Caco-2 (cell line): ENCODE results near the gene COL1A2. TPM values are rescaled to one million over a fixed set of nuclear protein-coding genes. Genes with fewer than 3 reads are reported as not detected.

Experiments
- BruUV-seq: library from RNA; stranded (reverse); fragments of 400-500 nt; replicated peaks from 2 replicates; lab custom pipeline; 2021; lab: Mats Ljungman, UMichigan
- CTCF ChIA-PET: fragments of 300-600 bp; sonication (Branson Sonifier 250); formaldehyde crosslinking; loops from one replicate; lab custom pipeline; 2022; ENCODE audit warnings: antibody characterized with exemption; lab: Charles Lee
- POLR2A ChIA-PET: fragments of 300-600 bp; sonication (Branson Sonifier 250); formaldehyde crosslinking; loops from one replicate; lab custom pipeline; 2022; ENCODE audit warnings: antibody characterized with exemption; lab: Charles Lee
- DNase-seq, 2 experiments: peaks; one replicate each; pipeline versions ENCODE4 v3.0.0 to v3.0.0-alpha.2; 2020 to 2022
- H3K27me3 ChIP-seq: replicated peaks from 2 replicates; pipeline ENCODE4 v1.6.0; 2011; ENCODE audit warnings: low read length; ENCODE audit not compliant: control insufficient read depth, insufficient read depth
- H3K36me3 ChIP-seq: 2 replicates; pipeline ENCODE4 v1.5.1; 2011; ENCODE audit warnings: low read length; ENCODE audit not compliant: control insufficient read depth, insufficient read depth
- H3K4me1 ChIP-seq: fragments of 250-450 bp; sonication (Bioruptor Pico); 2 replicates; pipeline ENCODE4 v1.5.1; 2020; ENCODE audit warnings: mild to moderate bottlenecking
- H3K4me3 ChIP-seq: 2 replicates; pipeline ENCODE4 v1.5.1; 2011; ENCODE audit warnings: low read depth, mild to moderate bottlenecking, control low read depth, low read length
- H3K9me3 ChIP-seq: fragments of 250-450 bp; sonication (Bioruptor Pico); 2 replicates; pipeline ENCODE4 v1.5.1; 2020; ENCODE audit warnings: mild to moderate bottlenecking, moderate library complexity
- H3K27ac Mint-ChIP-seq: one replicate; pipeline ENCODE4 v1.8.0; 2022; ENCODE audit warnings: mixed read lengths; ENCODE audit not compliant: unreplicated experiment
- H3K27me3 Mint-ChIP-seq: one replicate; pipeline ENCODE4 v1.8.0; 2022; ENCODE audit warnings: mixed read lengths; ENCODE audit not compliant: insufficient read depth, unreplicated experiment
- H3K36me3 Mint-ChIP-seq: one replicate; pipeline ENCODE4 v1.8.0; 2022; ENCODE audit warnings: mild to moderate bottlenecking, mixed read lengths; ENCODE audit not compliant: insufficient read depth, unreplicated experiment
- H3K4me1 Mint-ChIP-seq: one replicate; pipeline ENCODE4 v1.8.0; 2022; ENCODE audit warnings: low read depth, mixed read lengths; ENCODE audit not compliant: unreplicated experiment
- H3K4me3 Mint-ChIP-seq: one replicate; pipeline ENCODE4 v1.8.0; 2022; ENCODE audit warnings: mild to moderate bottlenecking, moderate library complexity, mixed read lengths; ENCODE audit not compliant: unreplicated experiment
- H3K9me3 Mint-ChIP-seq: one replicate; pipeline ENCODE4 v1.8.0; 2022; ENCODE audit warnings: mixed read lengths; ENCODE audit not compliant: unreplicated experiment
- CTCF ChIP-seq, 2 experiments: fragments of 200-600 bp in 1 of 2; IDR thresholded peaks; 1 replicate in 1 of 2; 2 replicates in 1 of 2; pipeline versions ENCODE4 v1.5.1 to v1.8.0; 2011 to 2022; ENCODE audit warnings: antibody characterized with exemption in 1 of 2, control low read depth in 1 of 2, inconsistent platforms in 1 of 2, low read depth in 1 of 2, low read length in 1 of 2, mild to moderate bottlenecking in 1 of 2, moderate library complexity in 1 of 2; ENCODE audit not compliant: insufficient read depth in 1 of 2, severe bottlenecking in 1 of 2, unreplicated experiment in 1 of 2
- intact Hi-C: fragments of 100-400 bp; cut with micrococcal nuclease; formaldehyde crosslinking; loops from one replicate; pipeline ENCODE4 v1.10.0; 2022; ENCODE audit not compliant: unreplicated experiment
- total RNA-seq: library from RNA; stranded (reverse); gene quantifications from 2 replicates; pipeline ENCODE4 v1.2.3, GENCODE V29; 2022

Gene COL1A2
- total RNA-seq, 1 experiment from 2014 or later: 2.6 TPM

- no peak overlapping the region for H3K4me3 ChIP-seq
- TF ChIP-seq CTCF (IDR thresholded peaks at IDR 0.05; ENCODE audit: insufficient read depth in 1 of 2, low read depth in 1 of 2, low read length in 1 of 2, severe bottlenecking in 1 of 2, unreplicated experiment in 1 of 2): no peak
- H3K27me3 Mint-ChIP-seq: peaks cover 10% of the 10 kb centered on the region
- no peaks in the 10 kb centered on the region for H3K36me3 ChIP-seq
- DNase-seq: no peak
- no peaks in the 10 kb centered on the region for H3K4me1 Mint-ChIP-seq
- no TSS peak for BruUV-seq
- intact Hi-C loops: no loop called here
- no peaks in the 10 kb centered on the region for H3K9me3 Mint-ChIP-seq
- H3K27ac Mint-ChIP-seq: no peak overlapping the region
- ChIA-PET POLR2A (no interaction called here), CTCF (no interaction called here)
- no peaks in the 10 kb centered on the region for H3K9me3 ChIP-seq
- no peaks in the 10 kb centered on the region for H3K27me3 ChIP-seq
- no peaks in the 10 kb centered on the region for H3K4me1 ChIP-seq
- no peak overlapping the region for H3K4me3 Mint-ChIP-seq
- no peaks in the 10 kb centered on the region for H3K36me3 Mint-ChIP-seq
Measured at GRCh38 chr7:94360926-94361325, 33.8 kb upstream of the COL1A2 start.

- H3K9me3 ChIP-seq: no peaks in the 10 kb centered on the region
- Mint-ChIP-seq H3K36me3 (no peaks in the 10 kb centered on the region), H3K27ac (no peak overlapping the region), H3K4me1 (no peaks in the 10 kb centered on the region), H3K4me3 (no peak overlapping the region), H3K27me3 (peaks cover 10% of the 10 kb centered on the region), H3K9me3 (no peaks in the 10 kb centered on the region)
- no peaks in the 10 kb centered on the region for H3K4me1 ChIP-seq
- TF ChIP-seq CTCF (IDR thresholded peaks at IDR 0.05; ENCODE audit: insufficient read depth in 1 of 2, low read depth in 1 of 2, low read length in 1 of 2, severe bottlenecking in 1 of 2, unreplicated experiment in 1 of 2): no peak
- H3K4me3 ChIP-seq: no peak overlapping the region
- H3K27me3 ChIP-seq: no peaks in the 10 kb centered on the region
- CTCF ChIA-PET: no interaction called here
- intact Hi-C loops: no loop called here
- no TSS peak for BruUV-seq
- no peak for DNase-seq
- no peaks in the 10 kb centered on the region for H3K36me3 ChIP-seq
- POLR2A ChIA-PET: no interaction called here
Measured at GRCh38 chr7:94362276-94362675, 32.4 kb upstream of the COL1A2 start.

GRCh38 chr7:94364816-94365215 is 29.9 kb upstream of the COL1A2 start:
- H3K27me3 Mint-ChIP-seq: peaks cover 14% of the 10 kb centered on the region
- CTCF ChIA-PET: no interaction called here
- no peak overlapping the region for H3K4me3 Mint-ChIP-seq
- BruUV-seq: no TSS peak
- no peaks in the 10 kb centered on the region for H3K27me3 ChIP-seq
- H3K4me1 Mint-ChIP-seq: no peaks in the 10 kb centered on the region
- no peaks in the 10 kb centered on the region; the same call in 1 of the 2 replicates for H3K4me1 ChIP-seq
- H3K36me3 ChIP-seq: no peaks in the 10 kb centered on the region
- no peak overlapping the region for H3K27ac Mint-ChIP-seq
- POLR2A ChIA-PET: no interaction called here
- no peaks in the 10 kb centered on the region for H3K9me3 ChIP-seq
- no peak for TF ChIP-seq CTCF (IDR thresholded peaks at IDR 0.05; ENCODE audit: insufficient read depth in 1 of 2, low read depth in 1 of 2, low read length in 1 of 2, severe bottlenecking in 1 of 2, unreplicated experiment in 1 of 2)
- intact Hi-C loops: no loop called here
- H3K9me3 Mint-ChIP-seq: no peaks in the 10 kb centered on the region
- no peak for DNase-seq
- H3K36me3 Mint-ChIP-seq: no peaks in the 10 kb centered on the region
- no peak overlapping the region for H3K4me3 ChIP-seq
